IPS-20b (cell line): Measurements from ENCODE around the gene APBA2.

Source experiments
- H3K27ac ChIP-seq: one replicate; pipeline ENCODE4 v1.5.1; 2013; ENCODE audit warnings: low read length
- H3K27me3 ChIP-seq: 2 replicates; pipeline ENCODE4 v1.6.1; 2013; ENCODE audit warnings: mild to moderate bottlenecking, low read length, inconsistent platforms; ENCODE audit not compliant: insufficient read depth
- H3K36me3 ChIP-seq: 2 replicates; pipeline ENCODE4 v1.6.1; 2013; ENCODE audit warnings: low read depth, mild to moderate bottlenecking, inconsistent platforms, low read length, moderate library complexity; ENCODE audit not compliant: insufficient read depth
- H3K4me1 ChIP-seq: 2 replicates; pipeline ENCODE4 v1.6.1; 2013; ENCODE audit warnings: mild to moderate bottlenecking, control low read depth, inconsistent platforms, low read length, moderate library complexity; ENCODE audit not compliant: insufficient read depth
- H3K4me3 ChIP-seq: 2 replicates; pipeline ENCODE4 v1.5.1; 2013; ENCODE audit warnings: mild to moderate bottlenecking, low read length, inconsistent platforms
- H3K9ac ChIP-seq: 2 replicates; pipeline ENCODE4 v1.6.1; 2013; ENCODE audit warnings: low read depth, mild to moderate bottlenecking, inconsistent platforms, low read length, moderate library complexity
- H3K9me3 ChIP-seq: 2 replicates; pipeline ENCODE4 v1.6.1; 2013; ENCODE audit warnings: mild to moderate bottlenecking, low read depth, low read length, inconsistent platforms; ENCODE audit not compliant: insufficient read depth

APBA2 gene

DNA sequence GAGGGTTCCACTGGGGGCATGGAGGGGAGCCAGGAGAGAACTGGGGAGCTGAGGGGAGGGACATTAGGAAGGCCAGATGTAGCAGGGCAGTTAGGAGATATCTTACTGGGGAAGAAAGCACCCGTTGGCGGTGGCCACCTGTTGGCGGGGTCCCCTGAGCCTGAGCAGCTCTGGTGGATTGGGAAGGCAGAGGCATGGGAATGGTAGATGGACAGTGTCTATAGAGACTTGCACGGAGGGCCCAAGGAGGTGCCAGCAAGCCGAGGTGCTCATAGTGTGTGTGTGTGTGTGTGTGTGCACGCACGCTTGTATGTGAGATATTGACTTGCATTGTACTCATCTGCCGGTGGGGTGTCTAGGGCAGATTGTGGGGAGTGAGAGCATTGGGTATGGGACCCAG, 179.0 kb downstream of the APBA2 start:
- no peak overlapping the region for H3K9ac ChIP-seq
- no peaks in the 10 kb centered on the region for H3K36me3 ChIP-seq
- no peak overlapping the region for H3K4me3 ChIP-seq
- H3K4me1 ChIP-seq, result no peaks in the 10 kb centered on the region; the same call in 1 of the 2 replicates
- peaks cover 5% of the 10 kb centered on the region; the same call in 1 of the 2 replicates for H3K9me3 ChIP-seq
- H3K27ac ChIP-seq, result no peak overlapping the region
- no peaks in the 10 kb centered on the region for H3K27me3 ChIP-seq

GRCh38 chr15:29065571-29065970, 179.8 kb downstream of the APBA2 start:
- Histone ChIP-seq H3K9me3 (peaks cover 5% of the 10 kb centered on the region; the same call in 1 of the 2 replicates), H3K4me3 (no peak overlapping the region), H3K9ac (no peak overlapping the region), H3K4me1 (no peaks in the 10 kb centered on the region; the same call in 1 of the 2 replicates), H3K27ac (no peak overlapping the region), H3K36me3 (no peaks in the 10 kb centered on the region), H3K27me3 (no peaks in the 10 kb centered on the region)

- Histone ChIP-seq H3K4me1 (no peaks in the 10 kb centered on the region; the same call in 1 of the 2 replicates), H3K27me3 (no peaks in the 10 kb centered on the region), H3K36me3 (no peaks in the 10 kb centered on the region), H3K9me3 (peaks cover 5% of the 10 kb centered on the region; the same call in 1 of the 2 replicates), H3K4me3 (no peak overlapping the region), H3K9ac (no peak overlapping the region), H3K27ac (no peak overlapping the region)
These were observed 180.5 kb downstream of the APBA2 start for GRCh38 chr15:29066310-29066709.

DNA sequence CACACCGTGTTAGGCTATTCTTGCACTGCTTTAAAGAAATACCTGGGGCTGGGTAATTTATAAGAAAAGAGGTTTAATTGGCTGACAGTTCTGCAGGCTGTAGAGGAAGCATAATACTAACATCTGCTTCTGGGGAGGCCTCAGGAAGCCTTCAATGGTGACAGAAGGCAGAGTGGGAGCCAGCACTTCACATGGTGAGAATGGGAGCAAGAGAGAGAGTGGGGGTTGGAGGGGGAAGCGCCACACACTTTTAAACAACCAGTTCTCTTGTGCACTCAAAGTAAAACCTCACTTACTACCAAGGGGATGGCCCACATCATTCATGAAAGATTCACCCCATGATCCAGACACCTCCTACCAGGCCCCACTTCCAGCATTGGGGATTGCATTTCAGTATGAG, 181.1 kb downstream of the APBA2 start:
- no peak overlapping the region for H3K4me3 ChIP-seq
- H3K9ac ChIP-seq, result no peak overlapping the region
- no peaks in the 10 kb centered on the region for H3K27me3 ChIP-seq
- no peaks in the 10 kb centered on the region for H3K36me3 ChIP-seq
- H3K4me1 ChIP-seq, result no peaks in the 10 kb centered on the region; the same call in 1 of the 2 replicates
- peaks cover 5% of the 10 kb centered on the region; the same call in 1 of the 2 replicates for H3K9me3 ChIP-seq
- no peak overlapping the region for H3K27ac ChIP-seq

- H3K27me3 ChIP-seq, result no peaks in the 10 kb centered on the region
- no peaks in the 10 kb centered on the region for H3K36me3 ChIP-seq
- H3K4me3 ChIP-seq, result no peak overlapping the region
- no peak overlapping the region for H3K9ac ChIP-seq
- H3K27ac ChIP-seq, result no peak overlapping the region
- no peaks in the 10 kb centered on the region for H3K4me1 ChIP-seq
- H3K9me3 ChIP-seq, result peaks cover 5% of the 10 kb centered on the region; the same call in 1 of the 2 replicates
These were observed 182.2 kb downstream of the APBA2 start for GRCh38 chr15:29067949-29068348.

GRCh38 chr15:29070471-29071231, 184.9 kb downstream of the APBA2 start:
- Histone ChIP-seq H3K9me3 (peaks cover 5% of the 10 kb centered on the region; the same call in 1 of the 2 replicates), H3K4me3 (no peak overlapping the region), H3K27ac (no peak overlapping the region), H3K4me1 (no peaks in the 10 kb centered on the region), H3K9ac (no peak overlapping the region), H3K27me3 (no peaks in the 10 kb centered on the region), H3K36me3 (no peaks in the 10 kb centered on the region)

GRCh38 chr15:29071232-29071881, 185.6 kb downstream of the APBA2 start:
- Histone ChIP-seq H3K9ac (no peak overlapping the region), H3K36me3 (no peaks in the 10 kb centered on the region)

DNA sequence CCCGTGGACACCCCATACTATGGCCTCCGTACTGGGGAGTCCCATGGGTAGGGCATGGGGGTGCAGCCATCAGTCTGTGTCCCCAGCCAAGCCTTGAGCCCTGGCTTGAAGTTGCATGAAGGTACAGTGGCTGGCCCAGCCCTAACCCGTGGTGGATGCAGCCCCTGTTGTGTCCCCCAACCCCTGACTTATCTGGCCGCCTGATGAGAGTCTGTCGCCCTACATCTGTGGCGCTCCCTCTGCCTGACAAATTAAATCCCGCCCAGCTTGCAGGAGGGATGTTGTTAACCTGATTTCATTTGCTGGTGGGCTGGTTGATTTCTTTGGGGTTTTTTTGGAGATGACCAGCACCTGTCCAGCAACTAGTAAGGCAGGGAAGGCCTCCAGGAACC, 186.1 kb downstream of the APBA2 start:
- H3K9ac ChIP-seq, result no peak overlapping the region

More at GRCh38 chr15:29071232-29071881, 185.6 kb downstream of the APBA2 start:
- no peak overlapping the region for H3K27ac ChIP-seq
- no peak overlapping the region for H3K4me3 ChIP-seq
- no peaks in the 10 kb centered on the region for H3K4me1 ChIP-seq
- H3K27me3 ChIP-seq, result no peaks in the 10 kb centered on the region
- H3K9me3 ChIP-seq, result peaks cover 5% of the 10 kb centered on the region; the same call in 1 of the 2 replicates

DNA sequence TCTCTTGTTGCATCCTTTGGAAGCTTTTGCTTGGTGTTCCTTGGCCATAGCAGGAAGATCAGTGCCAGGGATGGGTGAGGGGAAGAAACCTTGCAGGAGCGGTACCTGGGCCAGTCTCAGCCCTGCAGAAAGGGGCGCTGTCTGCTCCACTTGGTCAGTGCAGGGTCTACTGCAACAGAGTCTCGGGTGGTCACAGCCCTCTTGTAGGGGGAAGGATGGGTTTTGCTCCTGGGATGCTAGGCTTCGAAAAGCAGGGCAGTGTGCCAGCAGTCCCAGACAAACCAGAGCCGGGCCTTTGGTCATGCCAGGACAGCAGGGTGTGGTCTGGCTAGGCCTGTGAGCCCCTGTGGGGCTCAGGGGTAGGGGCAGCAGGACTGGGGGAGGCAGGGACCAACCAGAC, 186.7 kb downstream of the APBA2 start:
- no peaks in the 10 kb centered on the region for H3K36me3 ChIP-seq
- H3K27ac ChIP-seq, result no peak overlapping the region
- peaks cover 5% of the 10 kb centered on the region; the same call in 1 of the 2 replicates for H3K9me3 ChIP-seq
- H3K4me3 ChIP-seq, result no peak overlapping the region
- no peaks in the 10 kb centered on the region for H3K4me1 ChIP-seq
- H3K27me3 ChIP-seq, result no peaks in the 10 kb centered on the region
- H3K9ac ChIP-seq, result no peak overlapping the region

More for the DNA sequence above, 186.1 kb downstream of the APBA2 start:
- Histone ChIP-seq H3K4me1 (no peaks in the 10 kb centered on the region), H3K36me3 (no peaks in the 10 kb centered on the region), H3K4me3 (no peak overlapping the region), H3K27ac (no peak overlapping the region), H3K9me3 (peaks cover 5% of the 10 kb centered on the region; the same call in 1 of the 2 replicates), H3K27me3 (no peaks in the 10 kb centered on the region)

GRCh38 chr15:29074045-29074444, 188.3 kb downstream of the APBA2 start:
- H3K4me1 ChIP-seq, result no peaks in the 10 kb centered on the region
- no peaks in the 10 kb centered on the region for H3K27me3 ChIP-seq
- no peaks in the 10 kb centered on the region for H3K36me3 ChIP-seq
- H3K9ac ChIP-seq, result no peak overlapping the region
- peaks cover 5% of the 10 kb centered on the region; the same call in 1 of the 2 replicates for H3K9me3 ChIP-seq
- H3K4me3 ChIP-seq, result no peak overlapping the region
- no peak overlapping the region for H3K27ac ChIP-seq

DNA sequence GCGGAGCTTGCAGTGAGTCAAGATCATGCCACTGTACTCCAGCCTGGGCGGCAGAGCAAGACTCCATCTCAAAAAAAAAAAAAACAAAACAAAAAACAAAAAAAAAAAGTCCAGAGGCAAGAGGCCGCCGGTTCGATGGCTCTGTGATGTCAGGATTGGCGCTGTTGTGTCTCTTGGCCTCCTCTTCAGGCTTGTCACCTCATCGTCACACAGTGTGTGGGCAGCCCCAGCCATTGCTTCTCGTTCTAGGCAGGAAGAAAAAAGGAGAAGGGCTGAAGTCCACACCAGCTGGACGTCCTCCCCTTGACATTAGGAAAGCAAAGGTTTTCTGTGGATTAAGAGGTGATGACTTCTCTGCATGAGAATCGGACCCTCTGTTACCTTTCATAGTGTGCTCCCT, 192.8 kb downstream of the APBA2 start:
- no peaks in the 10 kb centered on the region for H3K4me1 ChIP-seq
- no peak overlapping the region for H3K4me3 ChIP-seq
- H3K9me3 ChIP-seq, result no peaks in the 10 kb centered on the region
- no peaks in the 10 kb centered on the region for H3K36me3 ChIP-seq
- H3K27me3 ChIP-seq, result no peaks in the 10 kb centered on the region
- H3K9ac ChIP-seq, result no peak overlapping the region
- no peak overlapping the region for H3K27ac ChIP-seq

DNA sequence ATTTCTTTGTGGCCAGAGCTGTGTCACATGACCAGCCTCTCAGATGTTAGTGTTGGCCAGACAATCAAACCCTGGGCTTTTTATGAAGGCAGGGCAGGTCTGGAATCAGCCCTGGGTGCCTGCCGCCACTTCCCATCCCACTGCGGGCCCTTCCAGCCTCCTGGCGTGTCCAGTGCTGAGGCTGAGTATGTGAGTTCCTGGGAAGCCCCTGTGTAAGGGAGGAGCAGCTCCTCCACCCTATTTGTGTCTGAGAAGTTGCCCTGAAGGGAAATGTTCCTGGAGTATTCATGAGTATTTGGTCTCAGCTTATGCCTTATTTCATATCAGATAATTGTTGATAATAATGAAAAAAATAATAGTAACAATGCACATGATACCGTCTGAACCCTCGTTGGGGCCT, 193.7 kb downstream of the APBA2 start:
- no peaks in the 10 kb centered on the region for H3K36me3 ChIP-seq
- no peaks in the 10 kb centered on the region for H3K4me1 ChIP-seq
- peaks cover under 1% of the 10 kb centered on the region; the same call in 1 of the 2 replicates for H3K9me3 ChIP-seq
- H3K27me3 ChIP-seq, result no peaks in the 10 kb centered on the region
- no peak overlapping the region for H3K27ac ChIP-seq
- H3K9ac ChIP-seq, result no peak overlapping the region
- no peak overlapping the region for H3K4me3 ChIP-seq
